Measurements from ENCODE around the gene NHLH2. TPM values are rescaled to one million over a fixed set of nuclear protein-coding genes. Genes with fewer than 3 reads are reported as not detected.

NHLH2 gene
- total RNA-seq, 1 experiment from 2014 or later = not detected

GRCh38 chr1:115810609-115811008, 30.3 kb downstream of the NHLH2 start:
- TF ChIP-seq SIN3A (IDR thresholded peaks at IDR 0.05; ENCODE audit: borderline replicate concordance, insufficient read depth, low read depth, low read length) = no peak
- no peak for TF ChIP-seq TCF7L2 (IDR thresholded peaks at IDR 0.05; ENCODE audit: low read depth, low read length)
- TF ChIP-seq REST (IDR thresholded peaks at IDR 0.05; ENCODE audit: insufficient read depth in 1 of 2, low read depth in 2 of 2, low read length in 1 of 2) = no peak
- TF ChIP-seq CTCF (IDR thresholded peaks at IDR 0.05) = no peak
- no peak for TF ChIP-seq POLR2AphosphoS5 (IDR thresholded peaks at IDR 0.05; ENCODE audit: low read depth, low read length)
- POLR2A ChIA-PET = no interaction called here
- CTCF ChIA-PET = no interaction called here
- no TSS peak for BruUV-seq (replicated peaks)
- no peak for ATAC-seq
- Histone ChIP-seq H3K27me3 (ENCODE audit: control insufficient read depth, insufficient read depth, low read length) (no peaks in the 10 kb centered on the region; the same call in 1 of the 2 replicates), H3K4me3 (ENCODE audit: low read depth in 2 of 2, low read length in 2 of 2) (no peak overlapping the region), H3K36me3 (ENCODE audit: control insufficient read depth, insufficient read depth, low read length) (no peaks in the 10 kb centered on the region), H3K27ac (ENCODE audit: low read length) (no peak overlapping the region), H3K4me1 (ENCODE audit: control insufficient read depth, insufficient read depth, low read length) (no peaks in the 10 kb centered on the region), H3K9me3 (ENCODE audit: control insufficient read depth, insufficient read depth, low read depth, low read length) (no peaks in the 10 kb centered on the region)
- intact Hi-C loops (cut with micrococcal nuclease; ENCODE audit: unreplicated experiment) (no loop called here), in situ Hi-C loops (cut with HindIII; ENCODE audit: low pct_unique_long_range_greater_than_20kb, low sequenced_read_pairs) (no loop called here)
- DNase-seq (ENCODE audit: low read depth, low spot score) = no peak

GRCh38 chr1:115809847-115810246, 31.1 kb downstream of the NHLH2 start:
- ATAC-seq = no peak
- CTCF ChIA-PET = no interaction called here
- H3K27ac ChIP-seq (ENCODE audit: low read length) = no peak overlapping the region
- in situ Hi-C loops (cut with HindIII; ENCODE audit: low pct_unique_long_range_greater_than_20kb, low sequenced_read_pairs) = no loop called here
- no TSS peak for BruUV-seq (replicated peaks)
- no peaks in the 10 kb centered on the region; the same call in 1 of the 2 replicates for H3K27me3 ChIP-seq (ENCODE audit: control insufficient read depth, insufficient read depth, low read length)
- no peaks in the 10 kb centered on the region for H3K4me1 ChIP-seq (ENCODE audit: control insufficient read depth, insufficient read depth, low read length)
- no peak overlapping the region for H3K4me3 ChIP-seq (ENCODE audit: low read depth in 2 of 2, low read length in 2 of 2)
- POLR2A ChIA-PET = no interaction called here
- H3K9me3 ChIP-seq (ENCODE audit: control insufficient read depth, insufficient read depth, low read depth, low read length) = no peaks in the 10 kb centered on the region
- intact Hi-C loops (cut with micrococcal nuclease; ENCODE audit: unreplicated experiment) = loop anchor here (10.0 kb wide), 1 partner anchor 175 kb away; no protein-coding TSS in a partner anchor
- no peaks in the 10 kb centered on the region for H3K36me3 ChIP-seq (ENCODE audit: control insufficient read depth, insufficient read depth, low read length)
- TF ChIP-seq POLR2AphosphoS5 (IDR thresholded peaks at IDR 0.05; ENCODE audit: low read depth, low read length) (no peak), CTCF (IDR thresholded peaks at IDR 0.05) (no peak), TCF7L2 (IDR thresholded peaks at IDR 0.05; ENCODE audit: low read depth, low read length) (no peak), REST (IDR thresholded peaks at IDR 0.05; ENCODE audit: insufficient read depth in 1 of 2, low read depth in 2 of 2, low read length in 1 of 2) (no peak), SIN3A (IDR thresholded peaks at IDR 0.05; ENCODE audit: borderline replicate concordance, insufficient read depth, low read depth, low read length) (no peak)
- DNase-seq (ENCODE audit: low read depth, low spot score) = no peak
